Femur (tissue), 1 donor: Measurements from ENCODE around the gene KRTAP2-3.
"Not testable (repeated sequence)": the region's sequence is repeated elsewhere in the genome, so short reads cannot be mapped to it uniquely, and the experiment has no call there.

Source experiments
- DNase-seq: peaks from one replicate; pipeline ENCODE4 v3.0.0-alpha.2; 2017

KRTAP2-3 gene

GRCh38 chr17:41060052-41060604 is at the start of gene KRTAP2-3:
TSS of gene KRTAP2-3 (minus strand) at chr17:41060114. CDS start at chr17:41060050, 64 bp downstream.
- DNase-seq: no peak

- not testable (repeated sequence) for DNase-seq
Observed at GRCh38 chr17:41108728-41109386, 48.9 kb upstream of the KRTAP2-3 start.

- DNase-seq: no peak
Observed at GRCh38 chr17:41107941-41108450, 48.1 kb upstream of the KRTAP2-3 start.

- not testable (repeated sequence) for DNase-seq
Observed at GRCh38 chr17:41105347-41105746, 45.4 kb upstream of the KRTAP2-3 start, which contains the start of gene KRTAP4-9. TSS of gene KRTAP4-9 (plus strand) at chr17:41105389. CDS start at chr17:41105389, 0 bp downstream.

- not testable (repeated sequence) for DNase-seq
Observed at GRCh38 chr17:41104386-41105038, 44.6 kb upstream of the KRTAP2-3 start.

GRCh38 chr17:41103896-41104295 is 44.0 kb upstream of the KRTAP2-3 start:
- DNase-seq: no peak

GRCh38 chr17:41101586-41102259 is 41.8 kb upstream of the KRTAP2-3 start, which contains the start of gene KRTAP4-16:
TSS of gene KRTAP4-16 (minus strand) at chr17:41102209. CDS start at chr17:41102209, 0 bp downstream.
- no peak for DNase-seq

GRCh38 chr17:41099682-41100480 is 40.0 kb upstream of the KRTAP2-3 start:
- not testable (repeated sequence) for DNase-seq

- no peak for DNase-seq
Observed at GRCh38 chr17:41098481-41098880, 38.6 kb upstream of the KRTAP2-3 start.

GRCh38 chr17:41098042-41098441 is 38.1 kb upstream of the KRTAP2-3 start, which contains the start of gene KRTAP4-8:
TSS of gene KRTAP4-8 (minus strand) at chr17:41098142. CDS start at chr17:41098084, 58 bp downstream.
- DNase-seq: no peak

GRCh38 chr17:41096055-41096454 is 36.1 kb upstream of the KRTAP2-3 start:
- no peak for DNase-seq

- not testable (repeated sequence) for DNase-seq
Observed at GRCh38 chr17:41088760-41089352, 28.9 kb upstream of the KRTAP2-3 start.

GRCh38 chr17:41084100-41084856 is 24.4 kb upstream of the KRTAP2-3 start, which contains the start of gene KRTAP4-7:
TSS of gene KRTAP4-7 (plus strand) at chr17:41084150. CDS start at chr17:41084207, 57 bp downstream.
- DNase-seq: not testable (repeated sequence)

- not testable (repeated sequence) for DNase-seq
Observed at GRCh38 chr17:41083427-41083826, 23.5 kb upstream of the KRTAP2-3 start.

- no peak for DNase-seq
Observed at GRCh38 chr17:41082626-41083025, 22.7 kb upstream of the KRTAP2-3 start.

- DNase-seq: no peak
Observed at GRCh38 chr17:41076788-41077187, 16.9 kb upstream of the KRTAP2-3 start.

GRCh38 chr17:41073676-41074075 is 13.8 kb upstream of the KRTAP2-3 start:
- no peak for DNase-seq

- DNase-seq: peak; percentile 30
Observed at GRCh38 chr17:41071606-41072360, 11.9 kb upstream of the KRTAP2-3 start.

- no peak for DNase-seq
Observed at GRCh38 chr17:41069031-41069430, 9.1 kb upstream of the KRTAP2-3 start.

GRCh38 chr17:41067281-41067680 is 7.4 kb upstream of the KRTAP2-3 start:
- DNase-seq: no peak
